ENCODE results near the gene EVC2.
"Not testable (repeated sequence)": the region's sequence is repeated elsewhere in the genome, so short reads cannot be mapped to it uniquely, and the experiment has no call there.

Gene EVC2

GRCh38 chr4:5629542-5629941, 78.8 kb downstream of the EVC2 start:
- DNase-seq (ENCODE audit: low read depth) = no peak

- DNase-seq (ENCODE audit: low read depth) = no peak
These were observed 81.4 kb downstream of the EVC2 start for GRCh38 chr4:5626913-5627312.

GRCh38 chr4:5622596-5622995, 85.8 kb downstream of the EVC2 start:
- no peak for DNase-seq (ENCODE audit: low read depth)

GRCh38 chr4:5619913-5620625, 88.3 kb downstream of the EVC2 start:
- no peak for DNase-seq (ENCODE audit: low read depth)

GRCh38 chr4:5618051-5618960, 90.1 kb downstream of the EVC2 start:
- DNase-seq (ENCODE audit: low read depth) = no peak

- DNase-seq (ENCODE audit: low read depth) = no peak
These were observed 91.9 kb downstream of the EVC2 start for GRCh38 chr4:5616331-5616950.

- DNase-seq (ENCODE audit: low read depth) = no peak
These were observed 92.8 kb downstream of the EVC2 start for GRCh38 chr4:5615496-5616075.

- no peak for DNase-seq (ENCODE audit: low read depth)
These were observed 96.6 kb downstream of the EVC2 start for GRCh38 chr4:5611750-5612149.

GRCh38 chr4:5609306-5610007, 98.9 kb downstream of the EVC2 start:
- DNase-seq (ENCODE audit: low read depth) = no peak

- not testable (repeated sequence) for DNase-seq (ENCODE audit: low read depth)
These were observed 114.5 kb downstream of the EVC2 start for GRCh38 chr4:5593828-5594227.

GRCh38 chr4:5592272-5592671, 116.1 kb downstream of the EVC2 start:
- DNase-seq (ENCODE audit: low read depth) = no peak

- no peak for DNase-seq (ENCODE audit: low read depth)
These were observed 118.9 kb downstream of the EVC2 start for GRCh38 chr4:5589495-5589894.

- no peak for DNase-seq (ENCODE audit: low read depth)
These were observed 120.3 kb downstream of the EVC2 start for GRCh38 chr4:5588046-5588445.

GRCh38 chr4:5575941-5576340, 132.4 kb downstream of the EVC2 start:
- no peak for DNase-seq (ENCODE audit: low read depth)

GRCh38 chr4:5574386-5574785, 134.0 kb downstream of the EVC2 start:
- DNase-seq (ENCODE audit: low read depth) = no peak

GRCh38 chr4:5573965-5574364, 134.4 kb downstream of the EVC2 start:
- no peak for DNase-seq (ENCODE audit: low read depth)

- no peak for DNase-seq (ENCODE audit: low read depth)
These were observed 135.6 kb downstream of the EVC2 start for GRCh38 chr4:5572751-5573150.

- DNase-seq (ENCODE audit: low read depth) = no peak
These were observed 136.2 kb downstream of the EVC2 start for GRCh38 chr4:5572114-5572513.

- DNase-seq (ENCODE audit: low read depth) = no peak
These were observed 136.7 kb downstream of the EVC2 start for GRCh38 chr4:5571646-5572045.

GRCh38 chr4:5569451-5569850, 138.9 kb downstream of the EVC2 start:
- no peak for DNase-seq (ENCODE audit: low read depth)

- no peak for DNase-seq (ENCODE audit: low read depth)
These were observed 139.4 kb downstream of the EVC2 start for GRCh38 chr4:5568931-5569330.

- DNase-seq (ENCODE audit: low read depth) = no peak
These were observed 140.0 kb downstream of the EVC2 start for GRCh38 chr4:5568336-5568735.

Data from stimulated activated CD8-positive, alpha-beta memory T cell treated with anti-CD3 and anti-CD28 coated beads, Interleukin-12 subunit alpha, Interleukin-12 subunit beta, amount 100 ng/mL, for 4 hours (primary cell).